Right lobe of liver (tissue), 6 donors: ENCODE data around the gene SHD. TPM values are rescaled to one million over a fixed set of nuclear protein-coding genes. Genes with fewer than 3 reads are reported as not detected.

Source experiments
- ATAC-seq, 4 donors: fragments of 200-7000 bp; cut with Tn5 transposase; one replicate each; pipeline ENCODE4 v1.9.1; 2020; ENCODE audit warnings: mild to moderate bottlenecking in 4 of 4, moderate library complexity in 4 of 4
- DNase-seq, 3 donors: peaks; one replicate each; pipeline ENCODE4 v3.0.0-alpha.2; 2020
- H3K27ac ChIP-seq, 3 donors: fragments of 200-600 bp; one replicate each; pipeline ENCODE4 v1.8.0; 2022
- H3K27me3 ChIP-seq, 2 donors: fragments of 200-600 bp; one replicate each; pipeline ENCODE4 v1.8.0; 2022
- H3K36me3 ChIP-seq, 4 donors: fragments of 200-600 bp; sonication (generic) in 1 of 4; one replicate each; pipeline versions ENCODE4 v1.5.1 to v1.8.0; 2017 to 2022; ENCODE audit warnings: control low read depth in 1 of 4
- H3K4me1 ChIP-seq, 4 donors: fragments of 200-600 bp; sonication (generic) in 1 of 4; one replicate each; pipeline versions ENCODE4 v1.5.1 to v1.8.0; 2017 to 2022; ENCODE audit warnings: control low read depth in 1 of 4
- H3K4me3 ChIP-seq, 3 donors: fragments of 200-600 bp; one replicate each; pipeline ENCODE4 v1.8.0; 2022
- H3K9me3 ChIP-seq, 4 donors: fragments of 200-600 bp; sonication (generic) in 1 of 4; one replicate each; pipeline versions ENCODE4 v1.5.1 to v1.8.0; 2017 to 2022; ENCODE audit warnings: control low read depth in 1 of 4
- POLR2A ChIP-seq: fragments of 450-650 bp; IDR thresholded peaks from one replicate; pipeline ENCODE4 v1.6.1; 2017; ENCODE audit warnings: antibody characterized with exemption, mild to moderate bottlenecking
- WGBS: methylation state at CpG from one replicate; pipeline ENCODE4 v1.1.6; 2018; ENCODE audit warnings: low coverage, low lambda C conversion rate; ENCODE audit not compliant: insufficient coverage; ENCODE audit errors: missing lambda C conversion rate; 5-methylcytosine and 5-hydroxymethylcytosine counted together
- intact Hi-C, 2 donors: fragments of 100-400 bp; cut with DNase I; formaldehyde crosslinking; loops; one replicate each; pipeline versions ENCODE4 v1.11.2 to v1.14.1; 2022
- total RNA-seq, 6 experiments: library from RNA; depleted of rRNA in 2 of 6; stranded (reverse); fragments of >200 nt in 2 of 6; fragmentation: NEBNext Ultra II Directional in 3 of 6; extraction: Animal tissue kit (Norgen Biotek cat#: 25700) in 3 of 6; gene quantifications; one replicate each; pipeline versions ENCODE4 v1.1.0 to v1.2.4, GENCODE V29; 2016 to 2023
- TF ChIP-seq, protein P1 (sequence below), 4 donors: fragments of 200-600 bp in 3 of 4; fragments of 450-650 bp in 1 of 4; IDR thresholded peaks; one replicate each; pipeline versions ENCODE4 v1.5.1 to v1.8.0; 2016 to 2022; ENCODE audit warnings: antibody characterized with exemption in 4 of 4, mild to moderate bottlenecking in 2 of 4
- donor health status: DM: no; HTN: yes; CAD: no.
- donor health status: DM: no; HTN: no; CAD: no.
- donor health status: DM: no; HTN: no; CAD: no.
- donor health status: DM: no; HTN: yes; CAD: no.
- donor health status: DM: no; HTN: yes; CAD: no.

Gene SHD
- total RNA-seq, 6 experiments from 2014 or later: 1.7 to 9.7 (median 6.4) TPM

DNA sequence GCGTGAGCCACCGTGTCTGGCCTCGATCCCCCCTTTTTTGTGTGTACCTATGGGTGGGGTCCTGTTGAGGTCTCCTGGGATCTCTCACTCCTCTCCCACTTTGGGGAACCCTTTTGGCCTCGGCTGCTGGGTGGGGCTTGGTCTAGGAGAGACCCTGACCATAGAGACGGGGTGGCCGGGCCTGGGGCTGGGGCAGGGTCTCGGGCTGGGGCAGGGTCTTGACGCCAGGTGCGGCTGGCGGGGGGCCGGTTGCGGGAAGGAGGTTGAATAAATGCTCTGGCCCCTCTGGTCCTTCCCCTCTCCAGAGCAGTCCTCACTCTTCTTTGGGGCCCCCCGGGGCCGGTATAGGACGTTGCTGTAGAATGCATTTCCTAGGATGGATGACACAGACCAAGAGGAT lies 13.4 kb downstream of the SHD start:
- no peak for TF ChIP-seq POLR2A
- TF ChIP-seq, protein P1, sequence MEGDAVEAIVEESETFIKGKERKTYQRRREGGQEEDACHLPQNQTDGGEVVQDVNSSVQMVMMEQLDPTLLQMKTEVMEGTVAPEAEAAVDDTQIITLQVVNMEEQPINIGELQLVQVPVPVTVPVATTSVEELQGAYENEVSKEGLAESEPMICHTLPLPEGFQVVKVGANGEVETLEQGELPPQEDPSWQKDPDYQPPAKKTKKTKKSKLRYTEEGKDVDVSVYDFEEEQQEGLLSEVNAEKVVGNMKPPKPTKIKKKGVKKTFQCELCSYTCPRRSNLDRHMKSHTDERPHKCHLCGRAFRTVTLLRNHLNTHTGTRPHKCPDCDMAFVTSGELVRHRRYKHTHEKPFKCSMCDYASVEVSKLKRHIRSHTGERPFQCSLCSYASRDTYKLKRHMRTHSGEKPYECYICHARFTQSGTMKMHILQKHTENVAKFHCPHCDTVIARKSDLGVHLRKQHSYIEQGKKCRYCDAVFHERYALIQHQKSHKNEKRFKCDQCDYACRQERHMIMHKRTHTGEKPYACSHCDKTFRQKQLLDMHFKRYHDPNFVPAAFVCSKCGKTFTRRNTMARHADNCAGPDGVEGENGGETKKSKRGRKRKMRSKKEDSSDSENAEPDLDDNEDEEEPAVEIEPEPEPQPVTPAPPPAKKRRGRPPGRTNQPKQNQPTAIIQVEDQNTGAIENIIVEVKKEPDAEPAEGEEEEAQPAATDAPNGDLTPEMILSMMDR (IDR thresholded peaks at IDR 0.05): no peak
- H3K4me3 ChIP-seq: no peak overlapping the region
- ATAC-seq (no peak), DNase-seq (no peak)
- H3K9me3 ChIP-seq: no peaks in the 10 kb centered on the region
- no peaks in the 10 kb centered on the region for H3K36me3 ChIP-seq
- H3K4me1 ChIP-seq: no peaks in the 10 kb centered on the region
- no peaks in the 10 kb centered on the region for H3K27me3 ChIP-seq
- intact Hi-C loops: no loop called here
- WGBS: 100% methylated on average over 1 of the region's 15 CpGs
- no peak overlapping the region for H3K27ac ChIP-seq

DNA sequence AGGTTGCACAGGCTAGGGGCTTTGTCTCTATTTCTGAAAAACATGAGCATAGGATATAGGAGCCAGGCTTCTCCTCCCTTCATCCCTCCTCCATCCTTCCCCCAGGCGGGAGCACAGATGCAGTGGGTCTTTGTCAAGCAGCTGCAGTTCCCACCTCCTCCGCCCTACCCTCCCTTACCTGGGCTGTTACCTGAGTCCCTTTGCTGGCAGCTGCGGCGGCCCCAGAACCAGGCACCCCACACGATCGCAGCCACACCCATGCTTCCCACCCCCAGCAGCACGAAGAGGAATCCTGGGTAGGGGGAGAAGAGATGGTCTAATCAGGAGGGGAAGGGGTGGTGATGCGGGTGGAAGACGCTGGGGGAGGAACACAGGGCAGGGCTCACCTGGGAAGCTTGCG lies 15.3 kb downstream of the SHD start:
- no peaks in the 10 kb centered on the region for H3K4me1 ChIP-seq
- TF ChIP-seq, protein P1 (IDR thresholded peaks at IDR 0.05): no peak
- TF ChIP-seq POLR2A: no peak
- intact Hi-C loops: no loop called here
- H3K4me3 ChIP-seq: no peak overlapping the region
- H3K9me3 ChIP-seq: no peaks in the 10 kb centered on the region
- 78% methylated on average over 7 of the region's 10 CpGs for WGBS
- H3K27ac ChIP-seq: no peak overlapping the region
- no peak for ATAC-seq
- H3K36me3 ChIP-seq: no peaks in the 10 kb centered on the region
- no peak for DNase-seq
- H3K27me3 ChIP-seq: no peaks in the 10 kb centered on the region

DNA sequence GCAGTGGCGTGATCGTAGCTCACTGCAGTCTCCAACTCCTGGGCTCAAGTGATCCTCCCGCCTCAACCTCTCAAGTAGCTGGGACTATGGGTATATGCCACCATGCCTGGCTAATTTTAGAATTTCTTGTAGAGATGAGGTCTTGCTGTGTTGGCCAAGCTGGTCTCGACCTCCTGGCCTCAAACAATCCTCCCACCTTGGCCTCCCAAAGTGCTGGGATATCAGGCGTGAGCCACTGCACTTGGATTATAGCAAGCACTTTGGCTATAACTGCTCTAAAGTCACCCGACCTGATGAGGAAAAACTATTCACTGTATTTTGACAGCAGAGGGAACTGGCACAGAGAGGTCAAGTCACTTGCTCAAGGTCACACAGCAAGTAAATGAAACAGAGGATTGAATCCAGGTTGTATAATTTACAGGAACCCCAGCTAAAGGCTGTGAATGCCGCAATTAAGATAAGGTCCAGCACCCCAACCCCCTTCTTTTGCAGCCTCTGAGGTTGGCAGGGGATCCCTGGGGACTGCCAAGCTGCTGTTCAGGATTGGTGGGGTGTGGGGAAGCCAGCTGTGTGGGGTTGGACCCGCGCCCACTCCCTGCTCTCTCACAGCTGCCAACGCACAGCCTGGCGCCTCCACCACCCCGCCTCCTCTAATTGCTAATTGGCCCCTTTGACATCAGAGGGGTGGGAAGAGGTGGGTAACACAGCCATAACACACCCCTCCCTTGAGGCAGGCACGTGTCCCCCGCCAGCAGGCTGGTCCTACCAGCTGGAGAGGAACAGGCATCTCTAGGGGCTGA lies 17.1 kb downstream of the SHD start:
- Histone ChIP-seq H3K4me1 (no peaks in the 10 kb centered on the region), H3K27me3 (no peaks in the 10 kb centered on the region), H3K4me3 (no peak overlapping the region), H3K9me3 (no peaks in the 10 kb centered on the region), H3K27ac (no peak overlapping the region), H3K36me3 (no peaks in the 10 kb centered on the region)
- no peak for DNase-seq
- TF ChIP-seq POLR2A: no peak
- TF ChIP-seq, protein P1 (IDR thresholded peaks at IDR 0.05): no peak
- WGBS: 69% methylated on average over 11 of the region's 14 CpGs
- intact Hi-C loops: no loop called here
- no peak for ATAC-seq

DNA sequence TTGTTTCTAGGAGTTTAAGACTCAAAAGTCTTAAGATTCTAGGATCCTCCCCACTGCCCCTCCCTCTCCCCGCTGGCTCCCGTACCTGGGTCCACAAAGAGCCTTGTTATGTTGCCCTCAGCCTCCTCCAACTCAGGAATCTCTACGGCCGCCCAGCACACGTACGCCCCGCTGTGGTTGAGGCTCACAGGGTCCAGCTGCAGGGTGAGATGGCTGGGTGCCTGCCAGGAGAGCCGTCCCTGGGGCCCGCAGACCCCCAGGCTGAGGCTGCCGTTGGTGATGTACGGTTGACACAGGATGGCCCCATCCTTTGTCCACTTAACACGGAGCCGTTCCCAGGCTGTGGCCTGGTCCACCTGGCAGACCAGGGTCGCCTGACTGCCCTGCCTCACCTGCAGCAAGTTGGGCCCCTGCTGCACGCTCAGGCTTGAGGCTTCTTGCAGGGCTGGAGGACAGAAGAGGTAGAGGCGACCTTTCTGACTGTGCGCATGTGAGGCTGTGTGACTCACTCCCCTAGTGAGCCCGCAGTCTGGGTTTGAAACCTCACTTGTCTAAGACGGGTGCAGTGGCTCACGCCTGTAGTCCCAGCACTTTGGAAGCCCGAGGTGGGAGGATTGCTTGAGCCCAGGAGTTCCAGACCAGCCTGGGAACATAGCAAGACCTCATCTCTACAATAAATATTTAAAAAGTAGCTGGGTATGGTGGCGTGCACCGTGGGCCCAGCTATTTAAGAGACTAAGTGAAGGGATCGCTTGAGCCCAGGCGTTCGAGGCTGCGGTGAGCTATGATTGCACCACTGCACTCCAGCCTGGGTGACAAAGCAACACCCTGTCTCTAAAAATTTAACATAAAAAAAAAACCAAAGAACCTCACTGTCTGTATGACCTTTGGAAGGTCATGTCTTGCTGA lies 19.1 kb downstream of the SHD start:
- no peak for DNase-seq
- TF ChIP-seq, protein P1 (IDR thresholded peaks at IDR 0.05): no peak
- no peak for TF ChIP-seq POLR2A
- no peaks in the 10 kb centered on the region for H3K27me3 ChIP-seq
- no peaks in the 10 kb centered on the region for H3K9me3 ChIP-seq
- H3K4me1 ChIP-seq: no peaks in the 10 kb centered on the region
- intact Hi-C loops: no loop called here
- no peaks in the 10 kb centered on the region for H3K36me3 ChIP-seq
- no peak overlapping the region for H3K27ac ChIP-seq
- ATAC-seq: no peak
- no peak overlapping the region for H3K4me3 ChIP-seq
- 96% methylated on average over 8 of the region's 27 CpGs for WGBS
